ENCODE results near the gene NELL2. TPM values are rescaled to one million over a fixed set of nuclear protein-coding genes. Genes with fewer than 3 reads are reported as not detected.
A peak's percentile ranks its signal among the peaks of the same experiment; 100 is the strongest.

The NELL2 gene
- total RNA-seq, 1 donor from 2014 or later = 16.9 TPM

DNA sequence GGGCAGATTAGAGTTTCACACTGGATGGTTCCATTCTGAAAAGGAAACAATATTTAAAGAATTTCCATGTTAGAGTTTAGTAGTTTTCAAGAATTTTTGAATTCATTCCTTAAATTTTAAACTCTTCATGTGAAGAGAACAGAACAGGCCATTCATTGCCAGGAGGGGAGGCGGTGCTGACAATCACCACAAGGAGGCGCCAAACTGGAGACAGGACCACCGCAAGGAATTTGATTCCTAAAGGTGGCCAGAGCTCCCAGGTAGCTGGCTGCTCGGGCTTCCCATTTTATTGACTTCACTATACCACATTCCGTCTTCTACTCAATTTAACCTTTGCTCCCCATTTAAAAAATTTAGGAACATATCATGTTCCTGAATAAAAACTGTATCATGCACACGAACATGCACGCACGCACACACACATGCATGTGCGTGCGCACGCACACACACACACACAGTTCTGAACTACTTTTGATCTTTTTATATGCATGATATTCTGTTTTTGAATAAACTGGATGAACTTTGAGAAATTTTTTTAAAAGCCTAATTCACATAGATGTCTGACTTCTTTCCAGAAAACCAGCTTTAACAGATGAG, 101.2 kb downstream of the NELL2 start:
- no peak for DNase-seq (ENCODE audit: extremely low spot score in 2 of 2)
- H3K9me3 ChIP-seq = no peaks in the 10 kb centered on the region
- H3K27me3 ChIP-seq = no peaks in the 10 kb centered on the region
- H3K4me1 ChIP-seq = no peaks in the 10 kb centered on the region
- intact Hi-C loops (cut with DNase I) = no loop called here
- no peak overlapping the region for H3K4me3 ChIP-seq
- TF ChIP-seq, protein P1, sequence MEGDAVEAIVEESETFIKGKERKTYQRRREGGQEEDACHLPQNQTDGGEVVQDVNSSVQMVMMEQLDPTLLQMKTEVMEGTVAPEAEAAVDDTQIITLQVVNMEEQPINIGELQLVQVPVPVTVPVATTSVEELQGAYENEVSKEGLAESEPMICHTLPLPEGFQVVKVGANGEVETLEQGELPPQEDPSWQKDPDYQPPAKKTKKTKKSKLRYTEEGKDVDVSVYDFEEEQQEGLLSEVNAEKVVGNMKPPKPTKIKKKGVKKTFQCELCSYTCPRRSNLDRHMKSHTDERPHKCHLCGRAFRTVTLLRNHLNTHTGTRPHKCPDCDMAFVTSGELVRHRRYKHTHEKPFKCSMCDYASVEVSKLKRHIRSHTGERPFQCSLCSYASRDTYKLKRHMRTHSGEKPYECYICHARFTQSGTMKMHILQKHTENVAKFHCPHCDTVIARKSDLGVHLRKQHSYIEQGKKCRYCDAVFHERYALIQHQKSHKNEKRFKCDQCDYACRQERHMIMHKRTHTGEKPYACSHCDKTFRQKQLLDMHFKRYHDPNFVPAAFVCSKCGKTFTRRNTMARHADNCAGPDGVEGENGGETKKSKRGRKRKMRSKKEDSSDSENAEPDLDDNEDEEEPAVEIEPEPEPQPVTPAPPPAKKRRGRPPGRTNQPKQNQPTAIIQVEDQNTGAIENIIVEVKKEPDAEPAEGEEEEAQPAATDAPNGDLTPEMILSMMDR (IDR thresholded peaks at IDR 0.05) = peak in 1 of 3 experiments; percentile 29
- TF ChIP-seq POLR2A (IDR thresholded peaks at IDR 0.05) = no peak
- no peak overlapping the region for H3K27ac ChIP-seq
- H3K36me3 ChIP-seq = no peaks in the 10 kb centered on the region

DNA sequence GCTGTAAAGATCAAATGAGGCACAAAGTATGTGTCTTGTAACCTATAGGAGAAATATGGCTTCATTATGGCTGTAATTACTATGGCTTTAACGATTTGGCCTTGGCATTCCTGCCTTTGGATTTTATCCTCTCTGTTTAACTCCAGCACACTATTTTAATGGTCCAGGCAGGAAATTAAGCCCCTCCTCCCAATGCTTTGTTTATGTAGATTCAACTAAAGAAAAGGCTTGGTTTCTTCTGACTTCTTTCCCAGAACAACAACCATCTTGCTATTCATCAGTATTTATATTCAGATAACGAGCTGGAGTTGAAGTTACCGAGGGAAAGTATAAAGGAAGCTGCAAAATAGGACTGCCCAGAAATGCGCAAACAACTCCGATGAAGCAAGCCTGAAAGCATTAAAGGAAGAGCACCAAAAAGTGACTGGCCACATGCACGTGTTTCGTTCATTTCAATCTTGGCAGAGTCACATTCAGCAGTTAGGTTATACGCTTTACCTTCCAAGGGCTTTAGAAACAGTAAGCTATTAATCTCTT, 104.6 kb downstream of the NELL2 start:
- H3K4me1 ChIP-seq = no peaks in the 10 kb centered on the region
- intact Hi-C loops (cut with DNase I) = no loop called here

DNA sequence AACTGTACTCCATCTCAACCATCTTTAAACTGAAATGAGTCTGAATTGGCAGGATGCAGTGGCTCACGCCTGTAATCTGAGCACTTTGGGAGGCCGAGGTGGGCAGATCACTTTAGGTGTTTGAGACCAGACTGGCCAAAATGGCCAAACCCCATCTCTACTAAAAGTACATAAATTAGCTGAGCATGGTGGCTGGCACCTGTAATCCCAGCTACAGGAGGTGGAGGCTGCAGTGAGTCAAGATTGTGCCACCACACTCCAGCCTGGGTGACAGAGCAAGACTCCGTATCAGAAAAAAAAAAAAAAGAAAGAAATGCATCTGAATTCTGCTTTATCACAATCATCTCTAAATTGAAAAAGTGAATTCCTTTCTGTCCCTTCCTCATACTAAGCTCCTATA, 110.3 kb downstream of the NELL2 start:
- no peaks in the 10 kb centered on the region for H3K36me3 ChIP-seq
- no peaks in the 10 kb centered on the region for H3K27me3 ChIP-seq
- DNase-seq (ENCODE audit: extremely low spot score in 2 of 2) = no peak
- no peak for TF ChIP-seq POLR2A (IDR thresholded peaks at IDR 0.05)
- TF ChIP-seq, protein P1 (IDR thresholded peaks at IDR 0.05) = no peak
- TF ChIP-seq POLR2AphosphoS5 (IDR thresholded peaks at IDR 0.05; ENCODE audit: insufficient read depth in 1 of 2, low read depth in 1 of 2) = no peak
- H3K27ac ChIP-seq = no peak overlapping the region
- no peaks in the 10 kb centered on the region for H3K4me1 ChIP-seq
- no peaks in the 10 kb centered on the region for H3K9me3 ChIP-seq
- intact Hi-C loops (cut with DNase I) = no loop called here
- H3K4me3 ChIP-seq = no peak overlapping the region

More for the DNA sequence above, 104.6 kb downstream of the NELL2 start:
- Histone ChIP-seq H3K27ac (no peak overlapping the region), H3K9me3 (no peaks in the 10 kb centered on the region), H3K27me3 (no peaks in the 10 kb centered on the region), H3K4me3 (no peak overlapping the region), H3K36me3 (no peaks in the 10 kb centered on the region)
- TF ChIP-seq, protein P1 (IDR thresholded peaks at IDR 0.05) = no peak
- TF ChIP-seq POLR2AphosphoS5 (IDR thresholded peaks at IDR 0.05; ENCODE audit: insufficient read depth in 1 of 2, low read depth in 1 of 2) (no peak), POLR2A (IDR thresholded peaks at IDR 0.05) (no peak)
- DNase-seq (ENCODE audit: extremely low spot score in 2 of 2) = no peak

DNA sequence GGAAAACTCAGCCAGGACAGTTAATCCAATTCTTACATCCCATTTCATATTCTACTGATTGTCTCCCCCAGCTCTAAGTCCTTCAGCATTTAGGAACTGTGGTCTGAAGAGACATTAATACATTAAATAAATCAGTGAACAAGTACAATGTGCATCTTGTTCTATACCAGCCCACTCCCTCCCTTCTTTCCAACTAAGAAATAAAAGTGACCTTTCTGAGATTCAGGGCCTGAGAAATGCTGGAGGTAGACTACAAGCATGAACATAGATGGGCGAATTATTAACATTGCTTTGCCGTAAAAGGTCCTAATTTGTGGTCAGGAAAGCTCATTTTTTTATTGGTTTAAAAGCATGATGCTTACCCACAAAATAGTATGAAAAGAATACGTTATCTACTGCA, 113.1 kb downstream of the NELL2 start:
- no peak overlapping the region for H3K4me3 ChIP-seq
- H3K9me3 ChIP-seq = no peaks in the 10 kb centered on the region
- TF ChIP-seq POLR2AphosphoS5 (IDR thresholded peaks at IDR 0.05; ENCODE audit: insufficient read depth in 1 of 2, low read depth in 1 of 2) = no peak
- no peaks in the 10 kb centered on the region for H3K27me3 ChIP-seq
- intact Hi-C loops (cut with DNase I) = no loop called here
- no peaks in the 10 kb centered on the region for H3K4me1 ChIP-seq
- H3K27ac ChIP-seq = no peak overlapping the region
- no peaks in the 10 kb centered on the region for H3K36me3 ChIP-seq
- no peak for DNase-seq (ENCODE audit: extremely low spot score in 2 of 2)

DNA sequence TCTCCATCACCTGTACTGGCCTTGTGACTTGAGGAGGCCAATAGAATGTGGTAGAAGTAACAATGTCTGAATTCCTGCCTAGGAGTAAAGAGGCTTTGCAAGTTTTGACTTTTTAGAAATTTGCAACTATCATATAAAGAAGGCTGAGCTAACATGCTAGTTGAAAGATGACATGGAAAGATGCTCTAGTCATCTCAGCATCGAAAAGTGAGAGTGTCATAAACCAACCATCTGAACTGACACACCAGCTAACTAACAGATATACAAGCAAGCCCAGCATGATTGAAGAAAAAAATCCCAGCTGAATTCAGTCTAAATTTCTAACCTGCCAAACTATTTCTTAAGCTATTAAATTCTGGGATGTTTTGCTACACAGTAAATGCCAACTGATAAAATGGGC, 116.8 kb downstream of the NELL2 start:
- Histone ChIP-seq H3K9me3 (no peaks in the 10 kb centered on the region), H3K36me3 (no peaks in the 10 kb centered on the region), H3K27me3 (no peaks in the 10 kb centered on the region), H3K4me3 (no peak overlapping the region), H3K4me1 (no peaks in the 10 kb centered on the region), H3K27ac (no peak overlapping the region)
- no peak for TF ChIP-seq POLR2AphosphoS5 (IDR thresholded peaks at IDR 0.05; ENCODE audit: insufficient read depth in 1 of 2, low read depth in 1 of 2)
- TF ChIP-seq, protein P1 (IDR thresholded peaks at IDR 0.05) = no peak
- TF ChIP-seq POLR2A (IDR thresholded peaks at IDR 0.05) = no peak
- no peak for DNase-seq (ENCODE audit: extremely low spot score in 2 of 2)
- intact Hi-C loops (cut with DNase I) = no loop called here

All from vagina (tissue), 2 donors.